HEK293 (cell line): ENCODE measurements around the gene COX7A1.

Source experiments
- BCL11A ChIP-seq: fragments of 450-650 bp; formaldehyde crosslinking; IDR thresholded peaks from 2 replicates; pipeline ENCODE4 v1.5.1; 2016; ENCODE audit warnings: low read depth, missing biosample characterization, missing genetic modification characterization
- FEZF1 ChIP-seq: fragments of 450-650 bp; formaldehyde crosslinking; IDR thresholded peaks from 2 replicates; pipeline ENCODE4 v1.5.1; 2016; ENCODE audit warnings: missing biosample characterization, missing genetic modification characterization
- MYNN ChIP-seq: fragments of 450-650 bp; formaldehyde crosslinking; IDR thresholded peaks from 2 replicates; pipeline ENCODE4 v1.5.1; 2016; ENCODE audit warnings: missing biosample characterization, missing genetic modification characterization, borderline replicate concordance
- OSR2 ChIP-seq: fragments of 450-650 bp; formaldehyde crosslinking; IDR thresholded peaks from 2 replicates; pipeline ENCODE4 v1.5.1; 2016; ENCODE audit warnings: missing biosample characterization, missing genetic modification characterization
- OVOL3 ChIP-seq: fragments of 450-650 bp; formaldehyde crosslinking; IDR thresholded peaks from 2 replicates; pipeline ENCODE4 v1.5.1; 2016; ENCODE audit warnings: missing biosample characterization, missing genetic modification characterization
- REST ChIP-seq: fragments of 450-650 bp; formaldehyde crosslinking; IDR thresholded peaks from 2 replicates; pipeline ENCODE4 v1.5.1; 2016; ENCODE audit warnings: missing biosample characterization, missing genetic modification characterization
- ZBTB21 ChIP-seq: fragments of 450-650 bp; formaldehyde crosslinking; IDR thresholded peaks from 2 replicates; pipeline ENCODE4 v1.5.1; 2017; ENCODE audit warnings: missing biosample characterization, missing genetic modification characterization
- ZNF133 ChIP-seq: fragments of 450-650 bp; formaldehyde crosslinking; IDR thresholded peaks from 2 replicates; pipeline ENCODE4 v1.5.1; 2016; ENCODE audit warnings: missing biosample characterization, missing genetic modification characterization
- ZNF148 ChIP-seq: fragments of 450-650 bp; formaldehyde crosslinking; IDR thresholded peaks from 2 replicates; pipeline ENCODE4 v1.5.0; 2017; ENCODE audit warnings: missing biosample characterization, missing genetic modification characterization, borderline replicate concordance
- ZNF174 ChIP-seq: fragments of 450-650 bp; formaldehyde crosslinking; IDR thresholded peaks from 2 replicates; pipeline ENCODE4 v1.5.0; 2017; ENCODE audit warnings: missing biosample characterization, mild to moderate bottlenecking, missing genetic modification characterization
- ZNF529 ChIP-seq: fragments of 450-650 bp; formaldehyde crosslinking; IDR thresholded peaks from 2 replicates; pipeline ENCODE4 v1.5.1; 2017; ENCODE audit warnings: missing genetic modification characterization, missing biosample characterization; ENCODE audit not compliant: insufficient replicate concordance
- ZNF560 ChIP-seq: fragments of 450-650 bp; formaldehyde crosslinking; IDR thresholded peaks from 2 replicates; pipeline ENCODE4 v1.5.1; 2017; ENCODE audit warnings: missing biosample characterization, missing genetic modification characterization, borderline replicate concordance
- ZNF623 ChIP-seq: fragments of 450-650 bp; formaldehyde crosslinking; IDR thresholded peaks from 2 replicates; pipeline ENCODE4 v1.5.1; 2016; ENCODE audit warnings: missing biosample characterization, missing genetic modification characterization
- ZNF639 ChIP-seq: fragments of 450-650 bp; formaldehyde crosslinking; IDR thresholded peaks from 2 replicates; pipeline ENCODE4 v1.5.1; 2016; ENCODE audit warnings: missing biosample characterization, missing genetic modification characterization
- ZNF660 ChIP-seq: fragments of 450-650 bp; IDR thresholded peaks from 2 replicates; pipeline ENCODE4 v1.5.1; 2018; ENCODE audit warnings: missing biosample characterization, mild to moderate bottlenecking, missing genetic modification characterization
- ZNF664 ChIP-seq: fragments of 450-650 bp; formaldehyde crosslinking; IDR thresholded peaks from 2 replicates; pipeline ENCODE4 v1.5.1; 2016; ENCODE audit warnings: missing biosample characterization, missing genetic modification characterization
- ZNF692 ChIP-seq: fragments of 450-650 bp; formaldehyde crosslinking; IDR thresholded peaks from 2 replicates; pipeline ENCODE4 v1.5.1; 2016; ENCODE audit warnings: missing biosample characterization, missing genetic modification characterization
- ZNF707 ChIP-seq: fragments of 450-650 bp; formaldehyde crosslinking; IDR thresholded peaks from 2 replicates; pipeline ENCODE4 v1.5.1; 2016; ENCODE audit warnings: missing biosample characterization, missing genetic modification characterization
- ZNF76 ChIP-seq: fragments of 450-650 bp; formaldehyde crosslinking; IDR thresholded peaks from 2 replicates; pipeline ENCODE4; 2016; ENCODE audit warnings: low read depth, missing biosample characterization, missing genetic modification characterization, borderline replicate concordance
- ZSCAN16 ChIP-seq: fragments of 450-650 bp; formaldehyde crosslinking; IDR thresholded peaks from 2 replicates; pipeline ENCODE4 v1.5.1; 2016; ENCODE audit warnings: missing biosample characterization, missing genetic modification characterization
- ZSCAN23 ChIP-seq: fragments of 450-650 bp; formaldehyde crosslinking; IDR thresholded peaks from 2 replicates; pipeline ENCODE4 v1.5.1; 2016; ENCODE audit warnings: missing biosample characterization, missing genetic modification characterization
- ZSCAN30 ChIP-seq: fragments of 450-650 bp; IDR thresholded peaks from 2 replicates; pipeline ENCODE4 v1.5.1; 2018; ENCODE audit warnings: missing biosample characterization, mild to moderate bottlenecking, missing genetic modification characterization, moderate library complexity
- ZXDB ChIP-seq: fragments of 450-650 bp; formaldehyde crosslinking; IDR thresholded peaks from 2 replicates; pipeline ENCODE4 v1.5.1; 2016; ENCODE audit warnings: missing biosample characterization, missing genetic modification characterization
- TF ChIP-seq, protein P1 (sequence below): fragments of 450-650 bp; formaldehyde crosslinking; IDR thresholded peaks from 2 replicates; pipeline ENCODE4 v1.5.1; 2017; ENCODE audit warnings: missing biosample characterization, missing genetic modification characterization
- TF ChIP-seq, protein P2 (sequence below): fragments of 450-650 bp; formaldehyde crosslinking; IDR thresholded peaks from 2 replicates; pipeline ENCODE4 v1.5.1; 2016; ENCODE audit warnings: missing biosample characterization, missing genetic modification characterization
- TF ChIP-seq, protein P3 (sequence below): fragments of 450-650 bp; formaldehyde crosslinking; IDR thresholded peaks from 2 replicates; pipeline ENCODE4 v1.5.1; 2016; ENCODE audit warnings: missing biosample characterization, missing genetic modification characterization

COX7A1 gene

GRCh38 chr19:36169084-36169760, 17.0 kb upstream of the COX7A1 start (continued):
- TF ChIP-seq ZNF660 (tag by site-specific recombination): no peak
- TF ChIP-seq, protein P1, sequence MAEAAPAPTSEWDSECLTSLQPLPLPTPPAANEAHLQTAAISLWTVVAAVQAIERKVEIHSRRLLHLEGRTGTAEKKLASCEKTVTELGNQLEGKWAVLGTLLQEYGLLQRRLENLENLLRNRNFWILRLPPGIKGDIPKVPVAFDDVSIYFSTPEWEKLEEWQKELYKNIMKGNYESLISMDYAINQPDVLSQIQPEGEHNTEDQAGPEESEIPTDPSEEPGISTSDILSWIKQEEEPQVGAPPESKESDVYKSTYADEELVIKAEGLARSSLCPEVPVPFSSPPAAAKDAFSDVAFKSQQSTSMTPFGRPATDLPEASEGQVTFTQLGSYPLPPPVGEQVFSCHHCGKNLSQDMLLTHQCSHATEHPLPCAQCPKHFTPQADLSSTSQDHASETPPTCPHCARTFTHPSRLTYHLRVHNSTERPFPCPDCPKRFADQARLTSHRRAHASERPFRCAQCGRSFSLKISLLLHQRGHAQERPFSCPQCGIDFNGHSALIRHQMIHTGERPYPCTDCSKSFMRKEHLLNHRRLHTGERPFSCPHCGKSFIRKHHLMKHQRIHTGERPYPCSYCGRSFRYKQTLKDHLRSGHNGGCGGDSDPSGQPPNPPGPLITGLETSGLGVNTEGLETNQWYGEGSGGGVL: peak; percentile 83
- no peak for TF ChIP-seq MYNN (tag by site-specific recombination)
- peak; percentile 44; the same call in 1 of the 2 replicates for TF ChIP-seq REST (tag by site-specific recombination)
- peak; percentile 74 for TF ChIP-seq ZNF692 (tag by site-specific recombination)
- TF ChIP-seq, protein P2, sequence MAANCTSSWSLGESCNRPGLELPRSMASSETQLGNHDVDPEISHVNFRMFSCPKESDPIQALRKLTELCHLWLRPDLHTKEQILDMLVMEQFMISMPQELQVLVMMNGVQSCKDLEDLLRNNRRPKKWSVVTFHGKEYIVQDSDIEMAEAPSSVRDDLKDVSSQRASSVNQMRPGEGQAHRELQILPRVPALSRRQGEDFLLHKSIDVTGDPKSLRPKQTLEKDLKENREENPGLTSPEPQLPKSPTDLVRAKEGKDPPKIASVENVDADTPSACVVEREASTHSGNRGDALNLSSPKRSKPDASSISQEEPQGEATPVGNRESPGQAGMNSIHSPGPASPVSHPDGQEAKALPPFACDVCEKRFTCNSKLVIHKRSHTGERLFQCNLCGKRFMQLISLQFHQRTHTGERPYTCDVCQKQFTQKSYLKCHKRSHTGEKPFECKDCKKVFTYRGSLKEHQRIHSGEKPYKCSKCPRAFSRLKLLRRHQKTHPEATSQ (tag by site-specific recombination): peak; percentile 70
- peak; percentile 60 for TF ChIP-seq ZNF639
- TF ChIP-seq ZNF133: no peak
- no peak for TF ChIP-seq ZNF664 (tag by site-specific recombination)
- TF ChIP-seq ZNF707 (tag by site-specific recombination): no peak
- TF ChIP-seq ZBTB21: 0 out of 2 replicates have a peak, but pooled peaks have one; percentile 24
- TF ChIP-seq ZNF174 (tag by site-specific recombination): no peak
- TF ChIP-seq ZXDB (tag by site-specific recombination): peak; percentile 99
- no peak for TF ChIP-seq ZNF529 (tag by site-specific recombination)
- peak; percentile 41 for TF ChIP-seq ZSCAN30 (tag by site-specific recombination)
- peak; percentile 70; the same call in 1 of the 2 replicates for TF ChIP-seq ZSCAN23 (tag by site-specific recombination)
- TF ChIP-seq BCL11A (tag by site-specific recombination): peak; percentile 77; the same call in 1 of the 2 replicates
- 0 out of 2 replicates have a peak, but pooled peaks have one; percentile 25 for TF ChIP-seq ZNF76 (tag by site-specific recombination)
- TF ChIP-seq ZNF560 (tag by site-specific recombination): no peak
- TF ChIP-seq, protein P3, sequence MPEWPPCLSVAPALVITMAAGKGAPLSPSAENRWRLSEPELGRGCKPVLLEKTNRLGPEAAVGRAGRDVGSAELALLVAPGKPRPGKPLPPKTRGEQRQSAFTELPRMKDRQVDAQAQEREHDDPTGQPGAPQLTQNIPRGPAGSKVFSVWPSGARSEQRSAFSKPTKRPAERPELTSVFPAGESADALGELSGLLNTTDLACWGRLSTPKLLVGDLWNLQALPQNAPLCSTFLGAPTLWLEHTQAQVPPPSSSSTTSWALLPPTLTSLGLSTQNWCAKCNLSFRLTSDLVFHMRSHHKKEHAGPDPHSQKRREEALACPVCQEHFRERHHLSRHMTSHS (tag by site-specific recombination): no peak
- TF ChIP-seq ZSCAN16: no peak; the same call in 1 of the 2 replicates
- peak; percentile 87 for TF ChIP-seq FEZF1 (tag by site-specific recombination)
- no peak; the same call in 1 of the 2 replicates for TF ChIP-seq OVOL3 (tag by site-specific recombination)
- peak; percentile 93 for TF ChIP-seq OSR2 (tag by site-specific recombination)
- TF ChIP-seq ZNF148 (tag by site-specific recombination): no peak
- no peak for TF ChIP-seq ZNF623 (tag by site-specific recombination)
